ENCODE measurements around the gene MGLL.

DNA sequence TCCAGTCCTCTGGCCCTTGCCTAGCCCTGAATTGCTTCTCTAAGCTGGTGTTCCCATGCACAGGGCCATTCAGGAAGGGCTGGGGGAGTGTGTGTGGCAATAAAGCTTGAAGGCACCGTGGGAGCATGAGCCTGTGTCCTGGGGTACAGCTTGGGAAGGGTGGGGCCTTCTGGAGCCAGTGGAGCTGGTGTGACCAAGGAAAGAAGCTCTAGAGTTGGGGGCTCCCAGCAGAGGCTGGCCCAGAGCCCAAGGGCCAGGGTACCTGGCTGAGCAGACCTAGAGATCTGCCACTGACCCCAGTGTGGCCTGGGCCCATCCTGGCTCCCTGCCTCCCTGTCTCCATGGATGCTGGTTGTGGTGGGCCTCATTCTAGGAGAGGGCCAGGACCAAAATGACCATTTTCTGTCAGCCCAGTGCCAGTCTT, 141.5 kb downstream of the MGLL start:
- no peak for TF ChIP-seq CTCF (IDR thresholded peaks at IDR 0.05)
- TF ChIP-seq POLR2AphosphoS5 (IDR thresholded peaks at IDR 0.05; ENCODE audit: low read depth, low read length), result no peak
